Endothelial cell of umbilical vein (primary cell): Measurements from ENCODE around the gene D2HGDH. TPM values are rescaled to one million over a fixed set of nuclear protein-coding genes. Genes with fewer than 3 reads are reported as not detected.

ENCODE experiments used
- BruUV-seq: library from RNA; stranded (reverse); fragments of 400-500 nt; replicated peaks from 2 replicates; lab custom pipeline; 2021; lab: Mats Ljungman, UMichigan
- CTCF ChIA-PET: fragments of 300-600, 350-600 bp; sonication (Branson Sonifier 250); formaldehyde crosslinking; loops from one replicate; lab custom pipeline; 2021; ENCODE audit warnings: antibody characterized with exemption, inconsistent platforms; lab: Charles Lee
- POLR2A ChIA-PET: fragments of 300-600, 350-600 bp; sonication (Branson Sonifier 250); formaldehyde crosslinking; loops from one replicate; lab custom pipeline; 2021; ENCODE audit warnings: antibody characterized with exemption, inconsistent platforms; lab: Charles Lee
- DNase-seq: peaks from one replicate; pipeline ENCODE4 v3.0.0-alpha.2; 2011; ENCODE audit warnings: low read depth, low spot score
- FAIRE-seq: peaks from 2 replicates; lab custom pipeline; 2011; peaks lifted over from hg19 to GRCh38; lab: Jason Lieb, UNC
- H2AFZ ChIP-seq: 2 replicates; pipeline ENCODE4 v1.6.0; 2012; ENCODE audit warnings: low read depth, low read length, control low read depth, inconsistent platforms
- H3K27ac ChIP-seq: 2 replicates; pipeline ENCODE4 v1.5.1; 2011; ENCODE audit warnings: low read depth, mild to moderate bottlenecking, control low read depth, low read length, moderate library complexity; ENCODE audit not compliant: insufficient read depth
- H3K27me3 ChIP-seq, 2 experiments: 2 replicates each; pipeline versions ENCODE4 v1.6.0 to v1.6.1; 2011; ENCODE audit warnings: low read length in 2 of 2, mixed read lengths in 1 of 2; ENCODE audit not compliant: control insufficient read depth in 2 of 2, insufficient read depth in 2 of 2
- H3K36me3 ChIP-seq, 2 experiments: 2 replicates in 1 of 2; 3 replicates in 1 of 2; pipeline ENCODE4 v1.5.1; 2011; ENCODE audit warnings: low read length in 2 of 2, mild to moderate bottlenecking in 1 of 2, moderate library complexity in 1 of 2; ENCODE audit not compliant: control insufficient read depth in 2 of 2, insufficient read depth in 2 of 2; ENCODE audit errors: extremely low read depth in 1 of 2
- H3K4me1 ChIP-seq: 3 replicates; pipeline ENCODE4 v1.5.1; 2011; ENCODE audit warnings: mild to moderate bottlenecking, low read length; ENCODE audit not compliant: control insufficient read depth, insufficient read depth; ENCODE audit errors: extremely low read depth
- H3K4me2 ChIP-seq: 2 replicates; pipeline ENCODE4 v1.6.1; 2011; ENCODE audit warnings: low read length, control low read depth, mixed read lengths; ENCODE audit not compliant: insufficient read depth
- H3K4me3 ChIP-seq, 3 experiments: fragments of 200-600 bp in 1 of 3; sonication (generic), shearing (Covaris generic) in 1 of 3; replicated peaks in 1 of 3; 2 replicates each; pipeline ENCODE4 v1.5.1; 2011 to 2016; ENCODE audit warnings: control low read depth in 3 of 3, low read length in 3 of 3, mild to moderate bottlenecking in 2 of 3, inconsistent platforms in 1 of 3, low read depth in 1 of 3, moderate library complexity in 1 of 3; ENCODE audit not compliant: insufficient read depth in 1 of 3
- H3K79me2 ChIP-seq: 2 replicates; pipeline ENCODE4 v1.6.0; 2012; ENCODE audit warnings: low read length, inconsistent platforms; ENCODE audit not compliant: control insufficient read depth, insufficient read depth
- H3K9ac ChIP-seq: replicated peaks from 2 replicates; pipeline ENCODE3; 2011; ENCODE audit warnings: low read length, control low read depth; ENCODE audit not compliant: insufficient read depth; ENCODE audit errors: extremely low read depth
- H3K9me1 ChIP-seq: replicated peaks from 3 replicates; pipeline ENCODE4 v1.6.0; 2011; ENCODE audit warnings: mild to moderate bottlenecking, low read length; ENCODE audit not compliant: control insufficient read depth, insufficient read depth; ENCODE audit errors: extremely low read depth
- H3K9me3 ChIP-seq: replicated peaks from 2 replicates; pipeline ENCODE4 v1.5.1; 2012; ENCODE audit warnings: low read length, inconsistent platforms; ENCODE audit not compliant: control insufficient read depth, insufficient read depth
- H4K20me1 ChIP-seq: replicated peaks from 2 replicates; pipeline ENCODE3; 2011; ENCODE audit warnings: mild to moderate bottlenecking, low read length; ENCODE audit not compliant: control insufficient read depth, insufficient read depth; ENCODE audit errors: extremely low read depth
- CTCF ChIP-seq, 2 donors: IDR thresholded peaks; 1 replicate in 1 of 2; 2 replicates in 1 of 2; pipeline ENCODE4 v1.5.1; 2011; ENCODE audit warnings: low read length in 2 of 2, mild to moderate bottlenecking in 2 of 2, moderate library complexity in 2 of 2, control low read depth in 1 of 2, inconsistent platforms in 1 of 2, low read depth in 1 of 2; ENCODE audit not compliant: insufficient read depth in 1 of 2; ENCODE audit errors: extremely low read depth in 1 of 2
- FOS ChIP-seq: IDR thresholded peaks from 2 replicates; pipeline ENCODE4 v1.6.1; 2011; ENCODE audit warnings: mild to moderate bottlenecking, low read length, moderate library complexity, borderline replicate concordance; ENCODE audit not compliant: insufficient read depth
- dilution Hi-C: fragments of 300-500 bp; cut with MboI; formaldehyde crosslinking; loops from one replicate; pipeline ENCODE4 v1.15.0; 2019; ENCODE audit warnings: low sequenced_read_pairs; ENCODE audit not compliant: extremely low pct_ligation_motif_present
- intact Hi-C: fragments of 100-400 bp; cut with micrococcal nuclease; formaldehyde crosslinking; loops from one replicate; pipeline ENCODE4 v1.10.0; 2022
- polyA plus RNA-seq, 4 experiments: library from polyadenylated mRNA; depleted of rRNA in 3 of 4; stranded (reverse) in 3 of 4; unstranded in 1 of 4; fragments of >200 nt; gene quantifications; 2 replicates each; pipeline versions ENCODE4 v1.2.1 to v1.2.3, GENCODE V29; 2011 to 2012; ENCODE audit warnings: missing spikeins in 1 of 4
- total RNA-seq: library from RNA; stranded (reverse); gene quantifications from 2 replicates; pipeline ENCODE4 v1.2.3, GENCODE V29; 2021

Gene D2HGDH
- total and polyA plus RNA-seq, 2 donors (not counting 3 experiments of a cell fraction or from before 2014, with no cell fraction given) = 22.3 TPM

DNA sequence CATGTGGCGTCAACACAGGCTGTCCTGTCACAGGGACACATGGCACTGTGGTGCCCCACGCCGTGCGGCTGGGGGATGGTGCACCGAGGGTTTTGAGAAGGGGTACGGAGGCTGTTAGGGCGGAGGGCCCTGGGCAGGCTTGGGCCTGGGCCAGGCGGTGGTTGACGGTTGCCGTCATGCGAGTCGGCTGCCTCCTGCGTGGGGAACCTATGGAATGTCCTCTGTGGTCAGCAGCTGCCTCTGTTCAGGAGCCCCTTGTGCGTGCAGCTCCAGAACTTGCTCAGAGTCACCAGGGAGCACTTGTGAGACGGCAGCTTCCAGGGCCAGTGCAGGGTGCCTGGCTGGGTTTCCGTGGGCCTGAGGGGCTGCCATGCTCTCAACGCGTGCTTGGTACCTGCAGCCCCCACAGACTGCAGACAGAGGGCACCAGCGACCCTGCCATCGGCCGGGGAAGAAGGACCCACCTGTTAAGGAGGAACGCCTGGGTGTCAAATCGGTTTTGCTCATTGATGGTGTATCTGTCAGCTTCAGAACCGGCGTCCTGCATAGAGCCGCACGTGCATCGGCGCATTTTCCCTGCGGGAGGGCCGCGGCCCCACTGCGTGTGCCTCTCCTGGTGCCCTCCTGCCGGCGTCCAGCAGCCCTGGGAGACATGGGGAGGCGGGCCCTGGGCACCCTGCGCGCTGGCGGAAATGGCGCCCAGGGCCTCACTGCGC lies 10.0 kb upstream of the D2HGDH start:
- no peaks in the 10 kb centered on the region for H3K27me3 ChIP-seq
- no peak overlapping the region for H3K4me2 ChIP-seq
- H3K27ac ChIP-seq = no peak overlapping the region
- POLR2A ChIA-PET = no interaction called here
- no peak overlapping the region for H2AFZ ChIP-seq
- no peaks in the 10 kb centered on the region for H3K79me2 ChIP-seq
- no peak for DNase-seq
- dilution Hi-C loops = no loop called here
- intact Hi-C loops = no loop called here
- H3K4me1 ChIP-seq = peaks cover 3% of the 10 kb centered on the region
- TF ChIP-seq FOS (no peak), CTCF (IDR thresholded peaks at IDR 0.05; ENCODE audit: extremely low read depth in 1 of 2, insufficient read depth in 1 of 2, low read depth in 1 of 2, low read length in 2 of 2) (peak; percentile 5 to 19)
- H3K9me1 ChIP-seq = no peaks in the 10 kb centered on the region
- BruUV-seq = no TSS peak
- H3K9me3 ChIP-seq = no peaks in the 10 kb centered on the region
- H3K9ac ChIP-seq = no peak overlapping the region
- FAIRE-seq = no peak
- peaks cover 0 to 20% of the 10 kb centered on the region in 2 experiments for H3K36me3 ChIP-seq
- H3K4me3 ChIP-seq = no peak overlapping the region
- no peaks in the 10 kb centered on the region for H4K20me1 ChIP-seq
- CTCF ChIA-PET = interaction anchor here (0.8 to 1.5 kb wide), 3 partner anchors 10 to 154 kb away, joined by 3 to 4 read pairs (median 4); partner anchors contain the start of gene D2HGDH
